IMR-90 (cell line): ENCODE results near the gene FAM234A. TPM values are rescaled to one million over a fixed set of nuclear protein-coding genes. Genes with fewer than 3 reads are reported as not detected.

Source experiments
- ATAC-seq: fragments of 200-7000 bp; cut with Tn5 transposase; 2 replicates; pipeline ENCODE4 v1.9.1; 2020; ENCODE audit warnings: low read depth, mild to moderate bottlenecking, moderate library complexity
- BruUV-seq: library from RNA; stranded (reverse); fragments of 400-500 nt; replicated peaks from 2 replicates; lab custom pipeline; 2021; lab: Mats Ljungman, UMichigan
- CTCF ChIA-PET: fragments of 300-600 bp; formaldehyde crosslinking; extraction: SDS; loops from one replicate; lab custom pipeline; 2021; ENCODE audit warnings: antibody characterized with exemption; lab: Yijun Ruan, JAX
- POLR2A ChIA-PET: fragments of 300-600 bp; sonication (Branson Sonifier 250); formaldehyde crosslinking; loops from one replicate; lab custom pipeline; 2022; ENCODE audit warnings: antibody characterized with exemption; ENCODE audit not compliant: unreplicated experiment; lab: Charles Lee
- DNase-seq: peaks from one replicate; pipeline ENCODE4 v3.0.0; 2013
- H2AFZ ChIP-seq: replicated peaks from 2 replicates; pipeline ENCODE3; 2013; ENCODE audit warnings: low read length, mild to moderate bottlenecking; ENCODE audit not compliant: poor library complexity
- H2AK5ac ChIP-seq: 2 replicates; pipeline ENCODE4 v1.6.1; 2013; ENCODE audit warnings: low read depth, low read length, inconsistent platforms
- H2AK9ac ChIP-seq: replicated peaks from 2 replicates; pipeline ENCODE3; 2013; ENCODE audit warnings: mild to moderate bottlenecking, low read depth, low read length, moderate library complexity; ENCODE audit not compliant: poor library complexity
- H2BK120ac ChIP-seq: 2 replicates; pipeline ENCODE4 v1.6.1; 2013; ENCODE audit warnings: low read depth, low read length, inconsistent platforms
- H2BK15ac ChIP-seq: 3 replicates; pipeline ENCODE4 v1.6.1; 2013; ENCODE audit warnings: low read depth, low read length, inconsistent platforms
- H2BK20ac ChIP-seq: 2 replicates; pipeline ENCODE4 v1.6.1; 2013; ENCODE audit warnings: low read depth, mild to moderate bottlenecking, inconsistent platforms, low read length, moderate library complexity
- H2BK5ac ChIP-seq: 2 replicates; pipeline ENCODE4 v1.6.1; 2013; ENCODE audit warnings: mild to moderate bottlenecking, low read depth, low read length, inconsistent platforms; ENCODE audit not compliant: poor library complexity, severe bottlenecking
- H3K14ac ChIP-seq: replicated peaks from 2 replicates; pipeline ENCODE4 v1.6.1; 2013; ENCODE audit warnings: low read depth, low read length, inconsistent platforms
- H3K18ac ChIP-seq: 2 replicates; pipeline ENCODE4 v1.6.1; 2013; ENCODE audit warnings: low read depth, low read length, control low read depth
- H3K23ac ChIP-seq: 2 replicates; pipeline ENCODE4 v1.6.1; 2013; ENCODE audit warnings: low read depth, low read length, inconsistent platforms
- H3K27ac ChIP-seq: 2 replicates; pipeline ENCODE4 v1.5.1; 2013; ENCODE audit warnings: mild to moderate bottlenecking, control low read depth, low read length; ENCODE audit not compliant: insufficient read depth
- H3K27me3 ChIP-seq: 2 replicates; pipeline ENCODE4 v1.6.1; 2013; ENCODE audit warnings: low read length; ENCODE audit not compliant: control insufficient read depth, insufficient read depth
- H3K36me3 ChIP-seq: 2 replicates; pipeline ENCODE4 v1.6.1; 2013; ENCODE audit warnings: low read length, mixed read lengths; ENCODE audit not compliant: control insufficient read depth, insufficient read depth
- H3K4ac ChIP-seq: 2 replicates; pipeline ENCODE4 v1.6.1; 2013; ENCODE audit warnings: low read depth, low read length, inconsistent platforms
- H3K4me1 ChIP-seq: 2 replicates; pipeline ENCODE4 v1.6.1; 2013; ENCODE audit warnings: low read length, mixed read lengths; ENCODE audit not compliant: control insufficient read depth, insufficient read depth
- H3K4me2 ChIP-seq: 2 replicates; pipeline ENCODE4 v1.6.1; 2013; ENCODE audit warnings: low read depth, mild to moderate bottlenecking, control low read depth, low read length, moderate library complexity
- H3K4me3 ChIP-seq: 2 replicates; pipeline ENCODE4 v1.5.1; 2013; ENCODE audit warnings: low read depth, mild to moderate bottlenecking, control low read depth, low read length, moderate library complexity; ENCODE audit not compliant: insufficient read depth
- H3K56ac ChIP-seq: 2 replicates; pipeline ENCODE4 v1.6.1; 2013; ENCODE audit warnings: low read length, inconsistent platforms; ENCODE audit not compliant: insufficient read depth; ENCODE audit errors: extremely low read depth
- H3K79me1 ChIP-seq, 2 experiments: 2 replicates each; pipeline ENCODE4 v1.6.1; 2013; ENCODE audit warnings: low read length in 2 of 2, inconsistent platforms in 1 of 2, low read depth in 1 of 2
- H3K9ac ChIP-seq: 2 replicates; pipeline ENCODE4 v1.6.1; 2013; ENCODE audit warnings: low read depth, low read length, control low read depth
- H3K9me1 ChIP-seq: 2 replicates; pipeline ENCODE4 v1.6.1; 2013; ENCODE audit warnings: low read length, inconsistent platforms; ENCODE audit not compliant: insufficient read depth
- H3K9me3 ChIP-seq: 2 replicates; pipeline ENCODE4 v1.6.1; 2013; ENCODE audit warnings: low read length; ENCODE audit not compliant: control insufficient read depth, insufficient read depth
- H4K20me1 ChIP-seq: 2 replicates; pipeline ENCODE4 v1.6.1; 2013; ENCODE audit warnings: low read length, inconsistent platforms; ENCODE audit not compliant: insufficient read depth
- H4K5ac ChIP-seq: 2 replicates; pipeline ENCODE4 v1.6.1; 2013; ENCODE audit warnings: mild to moderate bottlenecking, low read depth, low read length, control low read depth
- H4K8ac ChIP-seq, 2 experiments: 2 replicates each; pipeline ENCODE4 v1.6.1; 2013; ENCODE audit warnings: low read depth in 2 of 2, low read length in 2 of 2, control low read depth in 1 of 2, inconsistent platforms in 1 of 2
- H4K91ac ChIP-seq: 2 replicates; pipeline ENCODE4 v1.6.1; 2013; ENCODE audit warnings: low read depth, low read length, inconsistent platforms; ENCODE audit not compliant: insufficient read depth
- CEBPB ChIP-seq: IDR thresholded peaks from 2 replicates; pipeline ENCODE4 v1.6.1; 2012; ENCODE audit warnings: low read depth, low read length, improper control_type of control experiment
- CHD1 ChIP-seq: IDR thresholded peaks from 2 replicates; pipeline ENCODE4 v1.6.1; 2012; ENCODE audit warnings: low read depth, low read length, improper control_type of control experiment
- FOS ChIP-seq: fragments of 150-350 bp; IDR thresholded peaks from 2 replicates; pipeline ENCODE4 v1.6.1; 2016; ENCODE audit warnings: low read depth, low read length
- MAFK ChIP-seq: IDR thresholded peaks from 2 replicates; pipeline ENCODE4 v1.6.1; 2012; ENCODE audit warnings: low read depth, low read length, improper control_type of control experiment
- MAZ ChIP-seq: IDR thresholded peaks from 2 replicates; pipeline ENCODE4 v1.6.1; 2012; ENCODE audit warnings: low read depth, mild to moderate bottlenecking, low read length, improper control_type of control experiment, moderate library complexity, borderline replicate concordance
- MXI1 ChIP-seq: IDR thresholded peaks from 2 replicates; pipeline ENCODE4 v1.6.1; 2012; ENCODE audit warnings: low read depth, mild to moderate bottlenecking, low read length, moderate library complexity, borderline replicate concordance
- RCOR1 ChIP-seq: IDR thresholded peaks from 2 replicates; pipeline ENCODE4 v1.6.1; 2012; ENCODE audit warnings: mild to moderate bottlenecking, low read length, improper control_type of control experiment; ENCODE audit not compliant: insufficient replicate concordance
- RFX5 ChIP-seq: IDR thresholded peaks from 2 replicates; pipeline ENCODE4 v1.8.0; 2012; ENCODE audit warnings: low read depth, mild to moderate bottlenecking, low read length, moderate library complexity
- WGBS, 2 experiments: methylation state at CpG; one replicate each; pipeline versions ENCODE4 v1.1.5 to v1.1.7; 2013; ENCODE audit warnings: missing lambda C conversion rate in 2 of 2; ENCODE audit not compliant: insufficient read length in 1 of 2; ENCODE audit errors: extremely low coverage in 2 of 2; 5-methylcytosine and 5-hydroxymethylcytosine counted together
- dilution Hi-C: fragments of 300-500 bp; cut with HindIII; formaldehyde crosslinking; loops from one replicate; pipeline ENCODE4 v1.14.3; 2018; ENCODE audit warnings: low sequenced_read_pairs; ENCODE audit not compliant: unreplicated experiment
- in situ Hi-C: fragments of 300-500 bp; cut with MboI; formaldehyde crosslinking; loops from 3 replicates; pipeline ENCODE4 v1.14.3; 2019; ENCODE audit warnings: low sequenced_read_pairs, inconsistent platforms, mixed read lengths
- intact Hi-C: fragments of 100-400 bp; cut with micrococcal nuclease; formaldehyde crosslinking; loops from 2 replicates; pipeline ENCODE4 v1.10.0; 2022
- polyA plus RNA-seq, 3 experiments: library from polyadenylated mRNA; depleted of rRNA; stranded (reverse); fragments of >200 nt; gene quantifications; 2 replicates each; pipeline ENCODE4 v1.2.3, GENCODE V29; 2012; ENCODE audit warnings: low replicate concordance in 1 of 3
- total RNA-seq: library from RNA; depleted of rRNA; stranded (reverse); fragments of >200 nt; gene quantifications from 2 replicates; pipeline ENCODE4 v1.2.3, GENCODE V29; 2012
- TF ChIP-seq, protein P1 (sequence below): conservative IDR thresholded peaks from 2 replicates; pipeline ENCODE4 v1.5.1; 2012; ENCODE audit warnings: mild to moderate bottlenecking, low read depth, low read length, improper control_type of control experiment

The FAM234A gene
- total and polyA plus RNA-seq, 2 of the 4 experiments (the other 2 are of a cell fraction) = 30.3 to 64.2 TPM

- no peak overlapping the region for H2BK15ac ChIP-seq
- H3K4me3 ChIP-seq = no peak overlapping the region
- H3K14ac ChIP-seq = no peak overlapping the region
- H3K36me3 ChIP-seq = peaks cover 46% of the 10 kb centered on the region
- no peak overlapping the region for H4K5ac ChIP-seq
- WGBS, 2 experiments = no CpG with 5 or more reads among the region's 10 CpGs
- H2BK5ac ChIP-seq = no peak overlapping the region
- no peak overlapping the region for H3K23ac ChIP-seq
- H2BK20ac ChIP-seq = no peak overlapping the region
- ATAC-seq (no peak), DNase-seq (no peak)
- no peak overlapping the region for H3K27ac ChIP-seq
- no peak overlapping the region for H3K18ac ChIP-seq
- no peaks in the 10 kb centered on the region for H3K4me1 ChIP-seq
- H3K56ac ChIP-seq = no peak overlapping the region
- H3K4me2 ChIP-seq = no peak overlapping the region
- H4K91ac ChIP-seq = no peak overlapping the region
- H2AK5ac ChIP-seq = no peak overlapping the region
- H3K79me1 ChIP-seq = no peaks in the 10 kb centered on the region
- no peaks in the 10 kb centered on the region for H4K20me1 ChIP-seq
- no peaks in the 10 kb centered on the region for H3K9me3 ChIP-seq
- H3K9me1 ChIP-seq = no peaks in the 10 kb centered on the region
- no peak overlapping the region for H4K8ac ChIP-seq
- in situ Hi-C loops = no loop called here
- POLR2A ChIA-PET = no interaction called here
- no peak overlapping the region for H3K4ac ChIP-seq
- no TSS peak for BruUV-seq
- CTCF ChIA-PET = no interaction called here
- no peak for TF ChIP-seq MXI1
- TF ChIP-seq CEBPB = no peak
- TF ChIP-seq MAFK = no peak
- no peak for TF ChIP-seq RCOR1
- TF ChIP-seq MAZ = no peak
- TF ChIP-seq CHD1 = no peak
- TF ChIP-seq RFX5 = no peak
- TF ChIP-seq, protein P1, sequence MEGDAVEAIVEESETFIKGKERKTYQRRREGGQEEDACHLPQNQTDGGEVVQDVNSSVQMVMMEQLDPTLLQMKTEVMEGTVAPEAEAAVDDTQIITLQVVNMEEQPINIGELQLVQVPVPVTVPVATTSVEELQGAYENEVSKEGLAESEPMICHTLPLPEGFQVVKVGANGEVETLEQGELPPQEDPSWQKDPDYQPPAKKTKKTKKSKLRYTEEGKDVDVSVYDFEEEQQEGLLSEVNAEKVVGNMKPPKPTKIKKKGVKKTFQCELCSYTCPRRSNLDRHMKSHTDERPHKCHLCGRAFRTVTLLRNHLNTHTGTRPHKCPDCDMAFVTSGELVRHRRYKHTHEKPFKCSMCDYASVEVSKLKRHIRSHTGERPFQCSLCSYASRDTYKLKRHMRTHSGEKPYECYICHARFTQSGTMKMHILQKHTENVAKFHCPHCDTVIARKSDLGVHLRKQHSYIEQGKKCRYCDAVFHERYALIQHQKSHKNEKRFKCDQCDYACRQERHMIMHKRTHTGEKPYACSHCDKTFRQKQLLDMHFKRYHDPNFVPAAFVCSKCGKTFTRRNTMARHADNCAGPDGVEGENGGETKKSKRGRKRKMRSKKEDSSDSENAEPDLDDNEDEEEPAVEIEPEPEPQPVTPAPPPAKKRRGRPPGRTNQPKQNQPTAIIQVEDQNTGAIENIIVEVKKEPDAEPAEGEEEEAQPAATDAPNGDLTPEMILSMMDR = no peak
- no peak for TF ChIP-seq FOS
- no peak overlapping the region for H2BK120ac ChIP-seq
- H3K9ac ChIP-seq = no peak overlapping the region
- dilution Hi-C loops = no loop called here
- no peak overlapping the region for H2AFZ ChIP-seq
- H2AK9ac ChIP-seq = peak overlapping the region; percentile 2
- H3K27me3 ChIP-seq = no peaks in the 10 kb centered on the region
- intact Hi-C loops = no loop called here
Observed at GRCh38 chr16:259226-259625, 24.6 kb downstream of the FAM234A start.
